ENCODE results near the gene FBN1. TPM values are rescaled to one million over a fixed set of nuclear protein-coding genes. Genes with fewer than 3 reads are reported as not detected.

FBN1 gene
- total and polyA plus RNA-seq, 2 experiments from 2014 or later: 1.9 to 3.8 TPM

DNA sequence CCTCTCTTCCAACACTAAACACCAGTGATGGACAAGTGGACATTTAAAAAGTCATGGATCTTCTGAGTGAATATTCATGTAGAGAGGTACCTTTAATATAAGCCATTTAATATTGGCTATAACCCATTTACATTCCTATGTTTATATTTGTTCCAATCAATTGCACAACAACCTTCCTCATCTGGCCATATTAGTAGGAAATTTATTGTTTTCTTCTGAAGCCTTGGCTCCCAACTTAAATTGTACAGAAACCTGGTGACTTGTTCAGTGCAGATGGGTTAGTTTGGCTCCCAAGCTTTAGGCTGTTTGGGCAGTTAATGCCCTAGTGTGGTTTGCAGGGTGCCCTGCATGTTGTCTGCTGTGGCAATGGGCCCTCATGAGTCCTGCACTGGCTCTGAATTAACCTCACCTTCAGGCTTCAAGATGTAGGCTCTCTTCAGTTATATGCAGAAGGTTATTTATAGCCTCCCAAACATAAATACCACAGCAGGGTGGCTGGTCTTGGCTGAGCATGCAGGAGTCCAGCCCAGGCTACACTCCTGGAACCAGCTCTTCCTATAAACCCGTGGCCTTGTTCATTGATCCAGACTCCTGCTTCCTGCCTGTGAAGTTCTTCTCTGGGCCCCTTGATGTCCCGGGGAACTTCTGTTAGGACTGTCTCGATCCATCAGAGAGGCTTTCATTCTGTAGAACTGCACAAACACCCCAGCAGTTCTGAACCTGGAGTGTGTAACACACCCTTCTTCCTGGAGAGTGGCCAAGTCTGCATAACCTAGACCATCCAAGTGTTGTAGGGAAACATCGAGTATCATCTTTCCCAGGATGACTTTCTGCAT, 257.3 kb downstream of the FBN1 start:
- Histone ChIP-seq H3F3A (replicated peaks; ENCODE audit: low read depth) (no peaks in the 10 kb centered on the region), H3K27me3 (ENCODE audit: insufficient read depth) (no peaks in the 10 kb centered on the region), H3K36me3 (ENCODE audit: insufficient read depth) (no peaks in the 10 kb centered on the region), H3K4me1 (ENCODE audit: insufficient read depth) (no peaks in the 10 kb centered on the region), H3K4me2 (no peak overlapping the region), H3K9me2 (ENCODE audit: insufficient read depth) (peaks cover 18% of the 10 kb centered on the region; the same call in 1 of the 2 replicates), H3K79me2 (replicated peaks; ENCODE audit: insufficient read depth) (no peaks in the 10 kb centered on the region), H2AFZ (peak overlapping the region; percentile 69; the same call in 1 of the 2 replicates), H3K27ac (ENCODE audit: low read depth) (no peak overlapping the region), H3K4me3 (no peak overlapping the region), H4K20me1 (replicated peaks; ENCODE audit: insufficient read depth) (no peaks in the 10 kb centered on the region)
- H3K27me3 Mint-ChIP-seq (ENCODE audit: insufficient read depth, low read depth, poor library complexity): peaks cover 1% of the 10 kb centered on the region
- no peak overlapping the region for H3K4me3 Mint-ChIP-seq
- no peaks in the 10 kb centered on the region for H3K9me3 Mint-ChIP-seq
- DNase-seq (ENCODE audit: low spot score): no peak
- no peaks in the 10 kb centered on the region for H3K36me3 Mint-ChIP-seq (ENCODE audit: low read depth)
- TF ChIP-seq STAT1 (IDR thresholded peaks at IDR 0.05; ENCODE audit: unreplicated experiment): no peak
- no peak for TF ChIP-seq EZH2phosphoT487 (IDR thresholded peaks at IDR 0.05; ENCODE audit: unreplicated experiment)
- TF ChIP-seq, protein P1, sequence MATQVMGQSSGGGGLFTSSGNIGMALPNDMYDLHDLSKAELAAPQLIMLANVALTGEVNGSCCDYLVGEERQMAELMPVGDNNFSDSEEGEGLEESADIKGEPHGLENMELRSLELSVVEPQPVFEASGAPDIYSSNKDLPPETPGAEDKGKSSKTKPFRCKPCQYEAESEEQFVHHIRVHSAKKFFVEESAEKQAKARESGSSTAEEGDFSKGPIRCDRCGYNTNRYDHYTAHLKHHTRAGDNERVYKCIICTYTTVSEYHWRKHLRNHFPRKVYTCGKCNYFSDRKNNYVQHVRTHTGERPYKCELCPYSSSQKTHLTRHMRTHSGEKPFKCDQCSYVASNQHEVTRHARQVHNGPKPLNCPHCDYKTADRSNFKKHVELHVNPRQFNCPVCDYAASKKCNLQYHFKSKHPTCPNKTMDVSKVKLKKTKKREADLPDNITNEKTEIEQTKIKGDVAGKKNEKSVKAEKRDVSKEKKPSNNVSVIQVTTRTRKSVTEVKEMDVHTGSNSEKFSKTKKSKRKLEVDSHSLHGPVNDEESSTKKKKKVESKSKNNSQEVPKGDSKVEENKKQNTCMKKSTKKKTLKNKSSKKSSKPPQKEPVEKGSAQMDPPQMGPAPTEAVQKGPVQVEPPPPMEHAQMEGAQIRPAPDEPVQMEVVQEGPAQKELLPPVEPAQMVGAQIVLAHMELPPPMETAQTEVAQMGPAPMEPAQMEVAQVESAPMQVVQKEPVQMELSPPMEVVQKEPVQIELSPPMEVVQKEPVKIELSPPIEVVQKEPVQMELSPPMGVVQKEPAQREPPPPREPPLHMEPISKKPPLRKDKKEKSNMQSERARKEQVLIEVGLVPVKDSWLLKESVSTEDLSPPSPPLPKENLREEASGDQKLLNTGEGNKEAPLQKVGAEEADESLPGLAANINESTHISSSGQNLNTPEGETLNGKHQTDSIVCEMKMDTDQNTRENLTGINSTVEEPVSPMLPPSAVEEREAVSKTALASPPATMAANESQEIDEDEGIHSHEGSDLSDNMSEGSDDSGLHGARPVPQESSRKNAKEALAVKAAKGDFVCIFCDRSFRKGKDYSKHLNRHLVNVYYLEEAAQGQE (IDR thresholded peaks at IDR 0.05; ENCODE audit: unreplicated experiment): no peak
- TF ChIP-seq, protein P2, sequence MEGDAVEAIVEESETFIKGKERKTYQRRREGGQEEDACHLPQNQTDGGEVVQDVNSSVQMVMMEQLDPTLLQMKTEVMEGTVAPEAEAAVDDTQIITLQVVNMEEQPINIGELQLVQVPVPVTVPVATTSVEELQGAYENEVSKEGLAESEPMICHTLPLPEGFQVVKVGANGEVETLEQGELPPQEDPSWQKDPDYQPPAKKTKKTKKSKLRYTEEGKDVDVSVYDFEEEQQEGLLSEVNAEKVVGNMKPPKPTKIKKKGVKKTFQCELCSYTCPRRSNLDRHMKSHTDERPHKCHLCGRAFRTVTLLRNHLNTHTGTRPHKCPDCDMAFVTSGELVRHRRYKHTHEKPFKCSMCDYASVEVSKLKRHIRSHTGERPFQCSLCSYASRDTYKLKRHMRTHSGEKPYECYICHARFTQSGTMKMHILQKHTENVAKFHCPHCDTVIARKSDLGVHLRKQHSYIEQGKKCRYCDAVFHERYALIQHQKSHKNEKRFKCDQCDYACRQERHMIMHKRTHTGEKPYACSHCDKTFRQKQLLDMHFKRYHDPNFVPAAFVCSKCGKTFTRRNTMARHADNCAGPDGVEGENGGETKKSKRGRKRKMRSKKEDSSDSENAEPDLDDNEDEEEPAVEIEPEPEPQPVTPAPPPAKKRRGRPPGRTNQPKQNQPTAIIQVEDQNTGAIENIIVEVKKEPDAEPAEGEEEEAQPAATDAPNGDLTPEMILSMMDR (conservative IDR thresholded peaks at IDR 0.05; ENCODE audit: low read depth in 2 of 2): no peak
- no peak for TF ChIP-seq POLR2AphosphoS5 (IDR thresholded peaks at IDR 0.05; ENCODE audit: low read depth)
- no peak for TF ChIP-seq ZNF331 (CRISPR knock-in tag; IDR thresholded peaks at IDR 0.05; ENCODE audit: low read depth)
- no peak for TF ChIP-seq CREB1 (CRISPR knock-in tag; IDR thresholded peaks at IDR 0.05; ENCODE audit: low read depth)
- TF ChIP-seq ZNF114 (CRISPR knock-in tag; IDR thresholded peaks at IDR 0.05): no peak
- no peak for TF ChIP-seq JUNB (IDR thresholded peaks at IDR 0.05; ENCODE audit: unreplicated experiment)
- TF ChIP-seq, protein P3, sequence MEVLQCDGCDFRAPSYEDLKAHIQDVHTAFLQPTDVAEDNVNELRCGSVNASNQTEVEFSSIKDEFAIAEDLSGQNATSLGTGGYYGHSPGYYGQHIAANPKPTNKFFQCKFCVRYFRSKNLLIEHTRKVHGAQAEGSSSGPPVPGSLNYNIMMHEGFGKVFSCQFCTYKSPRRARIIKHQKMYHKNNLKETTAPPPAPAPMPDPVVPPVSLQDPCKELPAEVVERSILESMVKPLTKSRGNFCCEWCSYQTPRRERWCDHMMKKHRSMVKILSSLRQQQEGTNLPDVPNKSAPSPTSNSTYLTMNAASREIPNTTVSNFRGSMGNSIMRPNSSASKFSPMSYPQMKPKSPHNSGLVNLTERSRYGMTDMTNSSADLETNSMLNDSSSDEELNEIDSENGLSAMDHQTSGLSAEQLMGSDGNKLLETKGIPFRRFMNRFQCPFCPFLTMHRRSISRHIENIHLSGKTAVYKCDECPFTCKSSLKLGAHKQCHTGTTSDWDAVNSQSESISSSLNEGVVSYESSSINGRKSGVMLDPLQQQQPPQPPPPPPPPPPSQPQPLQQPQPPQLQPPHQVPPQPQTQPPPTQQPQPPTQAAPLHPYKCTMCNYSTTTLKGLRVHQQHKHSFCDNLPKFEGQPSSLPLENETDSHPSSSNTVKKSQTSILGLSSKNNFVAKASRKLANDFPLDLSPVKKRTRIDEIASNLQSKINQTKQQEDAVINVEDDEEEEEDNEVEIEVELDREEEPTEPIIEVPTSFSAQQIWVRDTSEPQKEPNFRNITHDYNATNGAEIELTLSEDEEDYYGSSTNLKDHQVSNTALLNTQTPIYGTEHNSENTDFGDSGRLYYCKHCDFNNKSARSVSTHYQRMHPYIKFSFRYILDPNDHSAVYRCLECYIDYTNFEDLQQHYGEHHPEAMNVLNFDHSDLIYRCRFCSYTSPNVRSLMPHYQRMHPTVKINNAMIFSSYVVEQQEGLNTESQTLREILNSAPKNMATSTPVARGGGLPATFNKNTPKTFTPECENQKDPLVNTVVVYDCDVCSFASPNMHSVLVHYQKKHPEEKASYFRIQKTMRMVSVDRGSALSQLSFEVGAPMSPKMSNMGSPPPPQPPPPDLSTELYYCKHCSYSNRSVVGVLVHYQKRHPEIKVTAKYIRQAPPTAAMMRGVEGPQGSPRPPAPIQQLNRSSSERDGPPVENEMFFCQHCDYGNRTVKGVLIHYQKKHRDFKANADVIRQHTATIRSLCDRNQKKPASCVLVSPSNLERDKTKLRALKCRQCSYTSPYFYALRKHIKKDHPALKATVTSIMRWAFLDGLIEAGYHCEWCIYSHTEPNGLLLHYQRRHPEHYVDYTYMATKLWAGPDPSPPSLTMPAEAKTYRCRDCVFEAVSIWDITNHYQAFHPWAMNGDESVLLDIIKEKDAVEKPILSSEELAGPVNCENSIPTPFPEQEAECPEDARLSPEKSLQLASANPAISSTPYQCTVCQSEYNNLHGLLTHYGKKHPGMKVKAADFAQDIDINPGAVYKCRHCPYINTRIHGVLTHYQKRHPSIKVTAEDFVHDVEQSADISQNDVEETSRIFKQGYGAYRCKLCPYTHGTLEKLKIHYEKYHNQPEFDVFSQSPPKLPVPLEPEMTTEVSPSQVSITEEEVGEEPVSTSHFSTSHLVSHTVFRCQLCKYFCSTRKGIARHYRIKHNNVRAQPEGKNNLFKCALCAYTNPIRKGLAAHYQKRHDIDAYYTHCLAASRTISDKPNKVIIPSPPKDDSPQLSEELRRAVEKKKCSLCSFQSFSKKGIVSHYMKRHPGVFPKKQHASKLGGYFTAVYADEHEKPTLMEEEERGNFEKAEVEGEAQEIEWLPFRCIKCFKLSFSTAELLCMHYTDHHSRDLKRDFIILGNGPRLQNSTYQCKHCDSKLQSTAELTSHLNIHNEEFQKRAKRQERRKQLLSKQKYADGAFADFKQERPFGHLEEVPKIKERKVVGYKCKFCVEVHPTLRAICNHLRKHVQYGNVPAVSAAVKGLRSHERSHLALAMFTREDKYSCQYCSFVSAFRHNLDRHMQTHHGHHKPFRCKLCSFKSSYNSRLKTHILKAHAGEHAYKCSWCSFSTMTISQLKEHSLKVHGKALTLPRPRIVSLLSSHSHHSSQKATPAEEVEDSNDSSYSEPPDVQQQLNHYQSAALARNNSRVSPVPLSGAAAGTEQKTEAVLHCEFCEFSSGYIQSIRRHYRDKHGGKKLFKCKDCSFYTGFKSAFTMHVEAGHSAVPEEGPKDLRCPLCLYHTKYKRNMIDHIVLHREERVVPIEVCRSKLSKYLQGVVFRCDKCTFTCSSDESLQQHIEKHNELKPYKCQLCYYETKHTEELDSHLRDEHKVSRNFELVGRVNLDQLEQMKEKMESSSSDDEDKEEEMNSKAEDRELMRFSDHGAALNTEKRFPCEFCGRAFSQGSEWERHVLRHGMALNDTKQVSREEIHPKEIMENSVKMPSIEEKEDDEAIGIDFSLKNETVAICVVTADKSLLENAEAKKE (CRISPR knock-in tag; IDR thresholded peaks at IDR 0.05): no peak
- no peak for TF ChIP-seq NANOG (IDR thresholded peaks at IDR 0.05; ENCODE audit: borderline replicate concordance)
- TF ChIP-seq, protein P4, sequence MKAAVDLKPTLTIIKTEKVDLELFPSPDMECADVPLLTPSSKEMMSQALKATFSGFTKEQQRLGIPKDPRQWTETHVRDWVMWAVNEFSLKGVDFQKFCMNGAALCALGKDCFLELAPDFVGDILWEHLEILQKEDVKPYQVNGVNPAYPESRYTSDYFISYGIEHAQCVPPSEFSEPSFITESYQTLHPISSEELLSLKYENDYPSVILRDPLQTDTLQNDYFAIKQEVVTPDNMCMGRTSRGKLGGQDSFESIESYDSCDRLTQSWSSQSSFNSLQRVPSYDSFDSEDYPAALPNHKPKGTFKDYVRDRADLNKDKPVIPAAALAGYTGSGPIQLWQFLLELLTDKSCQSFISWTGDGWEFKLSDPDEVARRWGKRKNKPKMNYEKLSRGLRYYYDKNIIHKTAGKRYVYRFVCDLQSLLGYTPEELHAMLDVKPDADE (IDR thresholded peaks at IDR 0.05): no peak
- TF ChIP-seq EZH2 (IDR thresholded peaks at IDR 0.05; ENCODE audit: low read depth, unreplicated experiment): no peak
- H3K4me1 Mint-ChIP-seq: peaks cover 4% of the 10 kb centered on the region; the same call in 1 of the 3 replicates
- ATAC-seq: no peak
- H3K27ac Mint-ChIP-seq: no peak overlapping the region
